ENCODE data around the gene IFT57. TPM values are rescaled to one million over a fixed set of nuclear protein-coding genes. Genes with fewer than 3 reads are reported as not detected.
A peak's percentile ranks its signal among the peaks of the same experiment; 100 is the strongest.

IFT57 gene
- total RNA-seq, 2 donors from 2014 or later, result 13.4 to 25.0 TPM

- Histone ChIP-seq H3K36me3 (no peaks in the 10 kb centered on the region), H3K27ac (no peak overlapping the region), H3K9me3 (no peaks in the 10 kb centered on the region), H3K4me1 (no peaks in the 10 kb centered on the region), H3K27me3 (no peaks in the 10 kb centered on the region), H3K4me3 (no peak overlapping the region)
- DNase-seq (ENCODE audit: low spot score), result no peak
- TF ChIP-seq CTCF (IDR thresholded peaks at IDR 0.05), result peak; percentile 2 to 31
These were observed 68.7 kb downstream of the IFT57 start for GRCh38 chr3:108153451-108153981.

GRCh38 chr3:108152274-108152673, 70.0 kb downstream of the IFT57 start:
- Histone ChIP-seq H3K27me3 (no peaks in the 10 kb centered on the region), H3K36me3 (no peaks in the 10 kb centered on the region), H3K9me3 (no peaks in the 10 kb centered on the region), H3K4me3 (no peak overlapping the region), H3K4me1 (no peaks in the 10 kb centered on the region), H3K27ac (no peak overlapping the region)
- DNase-seq (ENCODE audit: low spot score), result no peak
- TF ChIP-seq CTCF (IDR thresholded peaks at IDR 0.05), result no peak

GRCh38 chr3:108150200-108150599, 72.0 kb downstream of the IFT57 start:
- Histone ChIP-seq H3K27me3 (no peaks in the 10 kb centered on the region), H3K9me3 (peaks cover 0 to 11% of the 10 kb centered on the region in 2 donors), H3K4me1 (no peaks in the 10 kb centered on the region), H3K27ac (no peak overlapping the region), H3K4me3 (no peak overlapping the region), H3K36me3 (no peaks in the 10 kb centered on the region)
- no peak for TF ChIP-seq CTCF (IDR thresholded peaks at IDR 0.05)
- DNase-seq (ENCODE audit: low spot score), result no peak

GRCh38 chr3:108146139-108146538, 76.1 kb downstream of the IFT57 start:
- Histone ChIP-seq H3K36me3 (no peaks in the 10 kb centered on the region), H3K9me3 (peaks cover 0 to 11% of the 10 kb centered on the region in 2 donors), H3K27ac (no peak overlapping the region), H3K4me3 (no peak overlapping the region), H3K4me1 (no peaks in the 10 kb centered on the region), H3K27me3 (no peaks in the 10 kb centered on the region)
- DNase-seq (ENCODE audit: low spot score), result no peak
- TF ChIP-seq CTCF (IDR thresholded peaks at IDR 0.05), result no peak

GRCh38 chr3:108145578-108145977, 76.6 kb downstream of the IFT57 start:
- TF ChIP-seq CTCF (IDR thresholded peaks at IDR 0.05), result no peak
- H3K4me1 ChIP-seq, result no peaks in the 10 kb centered on the region

GRCh38 chr3:108137460-108137814, 84.8 kb downstream of the IFT57 start:
- no peak for DNase-seq (ENCODE audit: low spot score)
- Histone ChIP-seq H3K4me1 (no peaks in the 10 kb centered on the region), H3K36me3 (no peaks in the 10 kb centered on the region), H3K4me3 (no peak overlapping the region), H3K27me3 (no peaks in the 10 kb centered on the region), H3K9me3 (no peaks in the 10 kb centered on the region), H3K27ac (no peak overlapping the region)
- no peak for TF ChIP-seq CTCF (IDR thresholded peaks at IDR 0.05)

More at GRCh38 chr3:108145578-108145977, 76.6 kb downstream of the IFT57 start:
- Histone ChIP-seq H3K36me3 (no peaks in the 10 kb centered on the region), H3K4me3 (no peak overlapping the region), H3K27me3 (no peaks in the 10 kb centered on the region), H3K9me3 (peaks cover 0 to 11% of the 10 kb centered on the region in 2 donors), H3K27ac (no peak overlapping the region)
- DNase-seq (ENCODE audit: low spot score), result no peak
